ENCODE measurements around the gene E2F1.
A peak's percentile ranks its signal among the peaks of the same experiment; 100 is the strongest.

Gene E2F1

GRCh38 chr20:33687993-33688937, 2.1 kb upstream of the E2F1 start:
- no peak for DNase-seq (ENCODE audit: low read depth in 3 of 3, low spot score in 1 of 3)

GRCh38 chr20:33687370-33687915, 1.3 kb upstream of the E2F1 start:
- no peak for DNase-seq (ENCODE audit: low read depth in 3 of 3, low spot score in 1 of 3)

DNA sequence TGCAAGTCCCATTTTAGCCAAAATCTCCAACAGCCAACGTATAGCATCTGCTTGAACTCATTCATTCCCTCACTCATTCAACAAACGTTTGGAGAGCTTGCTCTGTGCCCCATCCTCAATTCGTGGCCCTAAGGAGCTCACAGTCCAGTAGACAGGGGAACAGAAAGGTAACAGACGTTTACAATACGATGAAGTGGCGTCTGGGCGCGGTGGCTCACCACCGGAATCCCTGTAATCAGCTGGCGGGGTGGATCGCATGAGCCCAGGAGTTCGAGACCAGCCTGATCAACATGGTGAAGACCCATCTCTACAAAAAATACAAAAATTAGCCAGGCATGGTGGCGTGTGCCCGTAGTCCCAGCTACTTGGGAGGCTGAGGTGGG, 790 bp upstream of the E2F1 start:
- no peak for DNase-seq (ENCODE audit: low read depth in 3 of 3, low spot score in 1 of 3)

GRCh38 chr20:33685328-33686099, 671 bp downstream of the E2F1 start:
- DNase-seq (ENCODE audit: low read depth in 3 of 3, low spot score in 1 of 3): peak in 1 of 3 donors; percentile 45

- no peak for DNase-seq (ENCODE audit: low read depth in 3 of 3, low spot score in 1 of 3)
Measured at GRCh38 chr20:33684533-33685327, 1.5 kb downstream of the E2F1 start.

DNA sequence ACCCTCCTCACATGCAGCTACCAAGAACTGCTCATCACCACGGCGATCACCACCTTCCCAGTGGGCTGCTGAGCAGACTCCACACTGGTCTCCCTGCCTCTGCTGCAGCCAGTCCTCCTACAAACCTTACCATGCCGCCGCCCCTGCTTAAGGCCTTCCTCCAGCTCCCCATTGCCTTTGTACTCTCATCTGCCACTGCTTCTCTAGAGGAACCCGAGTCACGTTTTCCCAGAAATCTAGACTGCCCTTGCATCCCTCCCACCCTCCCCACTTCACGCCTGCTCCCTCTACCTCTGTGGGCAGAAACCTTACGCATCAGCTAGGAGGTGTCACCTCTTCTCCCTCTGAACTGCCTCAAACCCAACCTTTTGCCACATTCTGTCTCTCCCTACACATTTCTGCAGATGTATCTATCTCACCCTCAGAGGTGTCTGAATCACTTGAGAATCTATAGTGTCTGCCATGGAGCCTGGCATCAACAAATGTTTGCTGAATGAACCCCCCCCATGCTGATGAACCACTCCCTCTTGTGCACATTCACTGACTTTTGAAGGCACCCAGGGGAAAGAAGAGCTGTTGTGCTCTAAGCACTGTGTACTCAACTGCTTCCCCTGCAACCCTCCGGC, 4.3 kb downstream of the E2F1 start:
- no peak for DNase-seq (ENCODE audit: low read depth in 3 of 3, low spot score in 1 of 3)

DNA sequence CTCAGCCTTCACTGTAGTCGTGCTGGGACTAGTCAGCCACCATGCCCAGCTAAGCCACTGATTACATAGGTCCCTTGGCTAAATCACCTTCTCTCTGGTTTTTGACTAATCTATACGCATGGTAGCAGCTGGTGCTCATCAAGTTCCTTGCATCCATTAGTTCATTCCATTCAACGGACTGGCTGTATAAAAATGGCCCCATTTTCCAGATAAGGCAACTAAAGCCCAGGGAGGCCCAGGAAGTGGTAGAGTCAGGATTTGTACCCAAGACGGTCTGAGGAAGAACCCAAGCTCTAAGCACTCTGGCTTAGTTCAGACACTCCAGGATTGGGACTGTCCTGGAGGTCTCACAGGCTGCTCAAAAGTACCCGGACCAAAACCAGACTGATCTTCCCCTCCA, 4.9 kb downstream of the E2F1 start:
- no peak for DNase-seq (ENCODE audit: low read depth in 3 of 3, low spot score in 1 of 3)

DNA sequence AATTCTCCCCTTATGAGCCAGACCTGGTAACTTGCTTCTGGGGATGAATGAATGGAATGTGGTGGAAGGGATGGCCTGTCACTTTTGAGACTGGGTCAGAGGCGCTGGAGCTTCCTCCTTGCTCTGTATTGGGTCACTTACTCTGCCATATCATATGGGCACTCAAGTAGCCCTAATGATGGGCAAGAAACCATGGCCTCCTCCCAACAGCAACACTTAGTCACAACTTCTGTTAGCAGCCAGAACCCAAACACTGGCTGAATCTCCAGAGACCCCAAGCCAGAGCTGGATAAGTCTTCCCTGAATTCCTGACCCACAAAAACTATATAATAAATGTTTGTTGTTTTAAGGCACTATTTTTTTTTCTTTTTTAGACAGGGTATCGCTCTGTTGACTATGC, 5.5 kb downstream of the E2F1 start:
- no peak for DNase-seq (ENCODE audit: low read depth in 3 of 3, low spot score in 1 of 3)

DNA sequence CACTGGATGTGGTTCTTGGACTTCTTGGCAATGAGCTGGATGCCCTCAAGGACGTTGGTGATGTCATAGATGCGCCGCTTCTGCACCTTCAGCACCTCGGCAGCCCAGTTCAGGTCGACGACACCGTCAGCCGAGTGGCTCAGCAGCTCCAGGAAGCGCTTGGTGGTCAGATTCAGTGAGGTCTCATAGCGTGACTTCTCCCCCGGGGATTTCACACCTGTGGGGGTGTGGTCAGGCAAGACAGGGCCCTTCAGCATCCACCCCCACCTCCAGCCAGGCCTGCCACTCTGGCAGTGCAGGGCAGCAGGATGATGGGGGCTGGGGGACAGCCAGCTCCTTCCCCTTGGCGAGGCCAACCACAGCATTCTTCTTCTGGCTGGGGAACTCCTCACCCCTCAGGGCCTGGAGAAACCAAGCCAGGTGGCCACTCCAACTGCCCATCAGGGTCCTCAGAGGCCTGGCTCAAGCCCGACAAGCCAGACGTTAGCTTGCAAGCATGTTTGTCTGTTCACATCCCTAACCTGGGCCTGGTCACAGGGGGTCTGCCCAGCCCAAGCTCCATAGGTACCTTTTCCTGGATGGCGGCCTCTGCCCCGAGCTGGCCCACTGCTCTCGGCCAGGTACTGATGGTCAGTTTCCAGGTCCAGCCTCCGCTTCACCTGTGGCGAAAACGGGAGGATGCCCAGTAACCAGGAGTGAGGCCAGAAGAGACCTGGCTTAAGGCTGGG, 6.3 kb downstream of the E2F1 start:
- no peak for DNase-seq (ENCODE audit: low read depth in 3 of 3, low spot score in 1 of 3)

DNA sequence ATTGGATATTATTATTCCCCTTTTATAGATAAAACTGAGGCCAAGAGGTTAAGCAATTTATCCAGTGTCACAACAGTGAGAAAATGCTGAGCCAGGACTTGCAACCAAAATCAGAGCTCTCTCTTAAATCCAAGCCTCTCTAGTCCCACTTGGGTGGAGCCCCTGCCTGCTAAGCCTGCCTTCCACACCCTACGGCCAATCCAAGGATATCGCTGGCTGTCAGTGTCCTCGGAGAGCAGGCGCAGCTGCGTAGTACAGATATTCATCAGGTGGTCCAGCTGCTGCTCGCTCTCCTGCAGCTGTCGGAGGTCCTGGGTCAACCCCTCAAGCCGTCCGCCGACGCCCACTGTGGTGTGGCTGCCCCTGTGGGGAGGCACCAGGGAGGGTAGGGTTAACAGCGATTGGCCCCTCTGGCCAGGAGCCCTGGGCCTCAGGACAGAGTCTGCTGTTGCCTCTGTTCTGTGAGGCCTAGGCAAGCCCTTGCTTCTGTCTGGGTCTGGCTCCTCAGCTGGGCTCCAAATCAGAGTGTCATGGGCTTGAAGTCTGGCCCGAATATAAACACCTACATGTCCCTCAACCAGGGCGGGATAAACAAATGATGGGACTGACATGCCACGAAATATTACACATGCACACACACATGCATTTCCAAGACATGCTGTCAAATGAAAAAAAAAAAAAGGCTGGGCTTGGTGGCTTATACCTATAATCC, 8.0 kb downstream of the E2F1 start:
- DNase-seq (ENCODE audit: low read depth in 3 of 3, low spot score in 1 of 3): no peak

GRCh38 chr20:33676652-33677645, 9.2 kb downstream of the E2F1 start:
- DNase-seq (ENCODE audit: low read depth in 3 of 3, low spot score in 1 of 3): no peak

GRCh38 chr20:33676121-33676520, 10.1 kb downstream of the E2F1 start:
- no peak for DNase-seq (ENCODE audit: low read depth in 3 of 3, low spot score in 1 of 3)

- DNase-seq (ENCODE audit: low read depth in 3 of 3, low spot score in 1 of 3): no peak
Measured at GRCh38 chr20:33675136-33675959, 10.8 kb downstream of the E2F1 start.

- DNase-seq (ENCODE audit: low read depth in 3 of 3, low spot score in 1 of 3): peak in 1 of 3 donors; percentile 53
Measured at GRCh38 chr20:33674294-33675135, 11.7 kb downstream of the E2F1 start, which contains the start of gene NECAB3. NECAB3 (minus strand) TSS chr20:33674428; CDS start chr20:33674352, 76 bp downstream.

GRCh38 chr20:33673410-33674293, 12.5 kb downstream of the E2F1 start:
- DNase-seq (ENCODE audit: low read depth in 3 of 3, low spot score in 1 of 3): no peak
